ENCODE measurements around the gene NTNG1. TPM values are rescaled to one million over a fixed set of nuclear protein-coding genes. Genes with fewer than 3 reads are reported as not detected.

Gene NTNG1
- total RNA-seq, 1 experiment from 2014 or later = 1.5 TPM

DNA sequence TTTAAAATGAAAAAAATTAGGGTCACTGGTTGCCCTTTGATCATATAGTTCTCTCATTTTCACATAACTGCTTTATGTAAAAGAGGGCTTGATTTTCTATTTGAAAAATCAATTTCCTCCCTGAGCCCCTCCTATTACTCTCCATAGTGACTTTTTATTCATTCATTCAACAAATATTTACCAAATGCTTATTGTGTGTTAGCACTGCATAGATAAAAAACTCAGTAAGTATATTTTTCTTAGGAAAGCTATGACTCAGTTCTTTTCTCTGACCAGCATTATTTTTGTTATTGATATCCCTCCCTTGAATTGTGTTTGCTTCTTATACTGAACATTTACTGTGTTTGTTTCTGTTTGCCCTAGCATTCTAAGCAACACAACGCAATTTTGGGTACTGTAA lies 59.8 kb downstream of the NTNG1 start:
- no peaks in the 10 kb centered on the region for H3K79me2 ChIP-seq (ENCODE audit: insufficient read depth, low read length)
- Mint-ChIP-seq H3K36me3 (ENCODE audit: insufficient read depth in 1 of 3, low read depth in 3 of 3) (0 out of 7 replicates have a peak, but pooled peaks cover 0 to 3% (median 0%) of the 10 kb centered on the region in 3 experiments), H3K27ac (no peak overlapping the region), H3K27me3 (ENCODE audit: low read depth) (no peaks in the 10 kb centered on the region), H3K9me3 (peaks cover 2 to 3% of the 10 kb centered on the region in 2 experiments; a peak in 3 of 5 replicates), H3K4me1 (peaks cover 4 to 7% of the 10 kb centered on the region in 2 experiments; a peak in 3 of 4 replicates), H3K4me3 (no peak overlapping the region)
- H3K23ac ChIP-seq (ENCODE audit: insufficient read length, low read depth, low read length) = no peak overlapping the region
- H2BK120ac ChIP-seq (ENCODE audit: low read depth, low read length, poor library complexity, severe bottlenecking) = no peak overlapping the region
- no peaks in the 10 kb centered on the region for H3K27me3 ChIP-seq (ENCODE audit: insufficient read depth, low read length)
- no peak overlapping the region for H3K14ac ChIP-seq (ENCODE audit: insufficient read depth, low read length)
- H2AFZ ChIP-seq (ENCODE audit: low read length) = no peak overlapping the region
- no CpG with 5 or more reads among the region's 1 CpG for WGBS (ENCODE audit: extremely low coverage, insufficient read length, low lambda C conversion rate)
- H3T11ph ChIP-seq (ENCODE audit: low read length) = no peak overlapping the region
- TF ChIP-seq, protein P1, sequence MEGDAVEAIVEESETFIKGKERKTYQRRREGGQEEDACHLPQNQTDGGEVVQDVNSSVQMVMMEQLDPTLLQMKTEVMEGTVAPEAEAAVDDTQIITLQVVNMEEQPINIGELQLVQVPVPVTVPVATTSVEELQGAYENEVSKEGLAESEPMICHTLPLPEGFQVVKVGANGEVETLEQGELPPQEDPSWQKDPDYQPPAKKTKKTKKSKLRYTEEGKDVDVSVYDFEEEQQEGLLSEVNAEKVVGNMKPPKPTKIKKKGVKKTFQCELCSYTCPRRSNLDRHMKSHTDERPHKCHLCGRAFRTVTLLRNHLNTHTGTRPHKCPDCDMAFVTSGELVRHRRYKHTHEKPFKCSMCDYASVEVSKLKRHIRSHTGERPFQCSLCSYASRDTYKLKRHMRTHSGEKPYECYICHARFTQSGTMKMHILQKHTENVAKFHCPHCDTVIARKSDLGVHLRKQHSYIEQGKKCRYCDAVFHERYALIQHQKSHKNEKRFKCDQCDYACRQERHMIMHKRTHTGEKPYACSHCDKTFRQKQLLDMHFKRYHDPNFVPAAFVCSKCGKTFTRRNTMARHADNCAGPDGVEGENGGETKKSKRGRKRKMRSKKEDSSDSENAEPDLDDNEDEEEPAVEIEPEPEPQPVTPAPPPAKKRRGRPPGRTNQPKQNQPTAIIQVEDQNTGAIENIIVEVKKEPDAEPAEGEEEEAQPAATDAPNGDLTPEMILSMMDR (conservative IDR thresholded peaks at IDR 0.05) = no peak
- H3K23me2 ChIP-seq (ENCODE audit: insufficient read length, low read depth, low read length, poor library complexity, severe bottlenecking) = no peaks in the 10 kb centered on the region
- H4K8ac ChIP-seq (replicated peaks; ENCODE audit: insufficient read length, low read depth, low read length) = no peak overlapping the region
- H2BK15ac ChIP-seq (ENCODE audit: low read depth, low read length) = no peak overlapping the region
- no peak overlapping the region for H3K18ac ChIP-seq (ENCODE audit: insufficient read length, low read depth, low read length)
- no peak overlapping the region for H3K4ac ChIP-seq (ENCODE audit: low read depth, low read length)
- no peak overlapping the region for H4K91ac ChIP-seq (ENCODE audit: insufficient read length, low read depth, low read length)
- no peak overlapping the region for H2BK12ac ChIP-seq (ENCODE audit: insufficient read length, low read depth, low read length)
- H2BK5ac ChIP-seq (ENCODE audit: insufficient read length, low read length) = no peak overlapping the region
- no peak overlapping the region for H3K4me2 ChIP-seq (ENCODE audit: insufficient read depth, insufficient read length, low read length)
- no peak overlapping the region for H4K5ac ChIP-seq (ENCODE audit: insufficient read length, low read depth, low read length)
- no peaks in the 10 kb centered on the region for H3K9me3 ChIP-seq (ENCODE audit: control insufficient read depth, low read depth, low read length)
- H3K4me1 ChIP-seq (ENCODE audit: insufficient read depth, low read length) = no peaks in the 10 kb centered on the region; the same call in 1 of the 2 replicates
- no peak for DNase-seq
- no peaks in the 10 kb centered on the region for H3K79me1 ChIP-seq (ENCODE audit: insufficient read depth, low read depth, low read length, poor library complexity, severe bottlenecking)
- no peak overlapping the region for H3K9ac ChIP-seq (ENCODE audit: extremely low read depth, insufficient read length, low read length)
- H2AK5ac ChIP-seq (ENCODE audit: insufficient read length, low read length) = no peak overlapping the region
- no peak overlapping the region for H3K27ac ChIP-seq (ENCODE audit: insufficient read length, low read depth, low read length)
- H3K56ac ChIP-seq (ENCODE audit: insufficient read length, low read depth, low read length) = no peak overlapping the region
- no peaks in the 10 kb centered on the region for H4K20me1 ChIP-seq (ENCODE audit: control insufficient read depth, insufficient read depth, insufficient read length)
- H2BK20ac ChIP-seq (ENCODE audit: low read depth, low read length, poor library complexity, severe bottlenecking) = no peak overlapping the region
